Activated CD4-positive, alpha-beta T cell treated with anti-CD3 and anti-CD28 coated beads, Interleukin-2, amount 50 U/mL, for 48 hours (primary cell): ENCODE data around the gene TAF11L8.
"Not testable (repeated sequence)": the region's sequence is repeated elsewhere in the genome, so short reads cannot be mapped to it uniquely, and the experiment has no call there.

Experiments
- DNase-seq, 2 experiments: peaks; one replicate each; pipeline ENCODE4 v3.0.0-alpha.2; 2020

Gene TAF11L8

DNA sequence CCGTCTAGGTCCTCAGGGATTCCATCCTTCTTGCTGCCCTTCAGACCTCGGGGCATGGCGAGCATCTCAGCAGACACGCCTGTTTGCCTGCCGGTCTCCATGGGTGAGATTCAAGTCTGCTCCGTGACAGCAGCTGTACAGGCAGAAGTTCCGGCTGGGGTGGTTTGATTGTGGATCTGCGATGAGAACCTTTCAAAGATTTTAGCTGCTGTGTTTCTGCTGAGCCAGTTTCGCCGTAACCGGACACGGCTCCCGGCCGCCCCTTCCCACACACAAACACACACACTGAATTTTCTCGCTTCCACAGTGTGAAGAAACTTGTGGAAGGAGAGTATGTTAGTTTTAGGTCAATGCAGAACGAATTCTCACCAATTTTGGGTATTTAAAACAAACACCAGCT lies at the start of gene TAF11L8:
TAF11L8 (minus strand) TSS at position 101 of the 400 bp plus-strand sequence.
- not testable (repeated sequence) for DNase-seq

DNA sequence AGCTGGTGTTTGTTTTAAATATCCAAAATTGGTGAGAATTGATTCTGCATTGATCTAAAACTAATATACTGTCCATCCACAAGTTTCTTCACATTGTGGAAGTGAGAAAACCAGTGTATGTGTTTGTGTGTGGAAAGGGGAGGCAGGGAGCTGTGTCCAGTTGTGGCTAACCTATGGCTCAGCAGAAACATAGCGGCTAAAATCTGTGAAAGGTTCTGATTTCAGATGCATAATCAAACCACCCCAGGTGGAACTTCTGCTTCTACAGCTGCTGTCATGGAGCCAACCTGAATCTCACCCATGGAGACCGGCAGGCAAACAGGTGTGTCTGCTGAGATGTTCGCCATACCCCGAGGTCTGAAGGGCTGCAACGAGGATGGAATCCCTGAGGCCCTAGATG lies 43.4 kb upstream of the TAF11L8 start, which contains the start of gene TAF11L14:
TAF11L14 (plus strand) TSS at position 301 of the 400 bp plus-strand sequence.
- DNase-seq: no peak

DNA sequence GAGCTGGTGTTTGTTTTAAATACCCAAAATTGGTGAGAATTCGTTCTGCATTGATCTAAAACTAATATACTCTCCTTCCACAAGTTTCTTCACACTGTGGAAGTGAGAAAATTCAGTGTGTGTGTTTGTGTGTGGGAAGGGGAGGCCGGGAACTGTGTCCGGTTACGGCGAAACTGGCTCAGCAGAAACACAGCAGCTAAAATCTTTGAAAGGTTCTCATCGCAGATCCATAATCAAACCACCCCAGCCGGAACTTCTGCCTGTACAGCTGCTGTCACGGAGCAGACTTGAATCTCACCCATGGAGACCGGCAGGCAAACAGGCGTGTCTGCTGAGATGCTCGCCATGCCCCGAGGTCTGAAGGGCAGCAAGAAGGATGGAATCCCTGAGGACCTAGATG lies 41.0 kb upstream of the TAF11L8 start, which contains the start of gene TAF11L13:
TAF11L13 (plus strand) TSS at position 301 of the 400 bp plus-strand sequence.
- DNase-seq: not testable (repeated sequence)

DNA sequence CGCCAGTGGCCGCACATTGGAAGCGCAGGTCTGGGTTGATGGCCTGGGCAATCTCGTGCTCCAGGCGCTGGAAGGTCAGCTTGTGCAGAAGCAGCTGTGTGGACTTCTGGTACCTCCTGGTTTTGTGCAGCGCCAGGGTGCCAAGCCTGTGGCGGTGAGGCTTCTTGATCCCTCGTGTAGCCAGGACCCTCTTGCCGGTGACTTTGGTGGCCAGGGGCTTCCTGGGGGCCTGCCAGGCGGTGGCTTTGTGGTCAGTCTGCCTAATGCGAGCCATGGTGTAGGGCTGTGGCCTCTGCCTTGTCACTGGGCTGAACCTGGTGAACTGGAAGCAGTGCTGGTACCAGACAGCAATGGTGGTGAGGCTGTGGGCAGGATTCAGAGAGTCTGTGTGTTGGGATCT lies 34.9 kb upstream of the TAF11L8 start:
- DNase-seq: no peak

DNA sequence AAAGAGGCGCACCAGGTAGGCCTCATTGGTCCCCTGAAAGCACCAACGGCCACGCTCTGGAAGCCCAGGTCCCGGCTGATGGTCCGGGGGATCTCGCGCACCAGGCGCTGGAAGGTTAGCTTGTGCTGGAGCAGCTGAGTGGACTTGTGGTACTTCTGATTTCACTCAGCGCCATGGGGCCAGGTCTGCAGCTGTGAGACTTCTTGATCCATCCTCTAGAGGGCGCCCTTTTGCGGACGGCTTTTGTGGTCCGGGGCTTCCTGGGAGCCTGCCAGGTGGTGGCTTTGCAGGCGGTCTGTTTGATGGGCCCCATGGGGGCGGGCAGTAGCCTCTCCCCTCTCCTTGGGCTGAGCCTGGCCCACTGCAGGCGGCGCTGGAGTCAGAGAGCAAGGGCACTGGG lies 29.9 kb upstream of the TAF11L8 start:
- no peak for DNase-seq

DNA sequence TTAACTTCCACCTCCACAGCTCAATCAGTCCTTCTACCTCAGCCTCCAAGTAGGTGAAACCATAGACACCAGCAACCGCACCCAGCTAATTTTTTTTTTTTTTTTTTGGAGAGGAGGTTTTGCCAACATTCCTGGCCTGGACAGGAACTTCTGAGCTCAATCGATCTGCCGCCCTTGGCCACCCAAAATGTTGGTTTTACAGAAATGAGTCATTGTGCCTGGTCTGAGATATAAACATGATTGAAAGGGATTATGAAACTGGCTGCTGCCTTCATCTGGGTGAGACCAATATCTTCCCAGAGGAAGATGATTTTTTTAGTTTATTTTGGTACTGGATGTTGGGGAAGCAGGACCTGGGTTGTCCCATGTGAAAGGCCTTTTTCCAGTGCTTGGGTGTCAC lies 28.6 kb upstream of the TAF11L8 start:
- DNase-seq: no peak

DNA sequence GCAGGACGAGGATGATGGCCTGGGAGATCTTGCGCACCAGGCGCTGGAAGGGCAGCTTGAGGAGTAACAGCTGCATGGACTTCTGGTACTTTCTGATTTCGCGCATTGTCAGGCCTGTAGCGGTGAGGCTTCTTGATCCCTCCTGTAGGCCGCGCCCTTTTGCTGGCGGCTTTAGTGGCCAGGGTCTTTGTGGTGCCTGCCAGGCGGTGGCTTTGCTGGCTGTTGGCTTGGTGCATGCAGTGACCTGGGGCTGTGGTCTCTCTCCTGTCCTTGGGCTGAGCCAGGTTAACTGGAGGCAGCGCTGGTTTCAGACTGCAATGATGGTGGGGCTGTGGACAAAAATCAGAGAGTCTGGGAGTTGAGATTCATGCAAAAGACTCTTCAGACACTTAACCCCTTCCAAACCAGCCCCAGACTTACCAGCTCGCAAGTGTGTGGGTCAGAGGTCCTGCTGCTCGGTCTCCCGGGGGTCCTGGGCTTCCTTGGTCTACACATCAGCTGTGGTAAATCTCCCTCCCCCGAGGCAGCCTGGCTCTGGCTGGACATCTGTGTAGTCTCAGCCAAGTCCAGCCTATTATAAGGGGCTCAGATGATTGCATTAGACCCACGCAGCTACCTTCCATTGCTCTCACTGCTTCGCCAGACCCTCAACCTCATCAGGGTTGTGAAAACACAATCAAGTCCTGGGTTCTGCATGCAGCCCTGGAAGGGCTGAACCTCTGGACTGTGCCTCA lies 24.3 kb upstream of the TAF11L8 start:
- no peak for DNase-seq

DNA sequence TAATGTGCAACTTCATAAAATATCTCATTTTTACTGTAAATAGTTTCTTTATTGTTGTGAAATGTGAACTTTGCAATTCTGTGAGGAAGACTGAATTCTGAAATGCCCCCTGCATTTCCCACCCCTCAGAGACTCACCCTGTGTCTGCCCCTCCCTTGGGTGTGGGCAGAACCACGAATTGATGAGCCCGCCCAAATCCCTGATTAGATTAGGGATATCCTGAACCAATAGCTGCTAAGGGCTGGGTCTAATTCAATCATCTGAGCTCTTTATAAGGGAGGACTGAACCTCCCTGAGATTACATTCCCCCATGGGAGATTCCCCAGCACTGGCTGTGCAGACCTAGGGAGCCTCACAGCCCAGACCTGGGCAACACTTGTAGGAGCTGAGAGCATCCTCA lies 19.3 kb upstream of the TAF11L8 start, which contains the start of gene TAF11L12:
TAF11L12 (plus strand) TSS at position 301 of the 400 bp plus-strand sequence.
- not testable (repeated sequence) for DNase-seq

DNA sequence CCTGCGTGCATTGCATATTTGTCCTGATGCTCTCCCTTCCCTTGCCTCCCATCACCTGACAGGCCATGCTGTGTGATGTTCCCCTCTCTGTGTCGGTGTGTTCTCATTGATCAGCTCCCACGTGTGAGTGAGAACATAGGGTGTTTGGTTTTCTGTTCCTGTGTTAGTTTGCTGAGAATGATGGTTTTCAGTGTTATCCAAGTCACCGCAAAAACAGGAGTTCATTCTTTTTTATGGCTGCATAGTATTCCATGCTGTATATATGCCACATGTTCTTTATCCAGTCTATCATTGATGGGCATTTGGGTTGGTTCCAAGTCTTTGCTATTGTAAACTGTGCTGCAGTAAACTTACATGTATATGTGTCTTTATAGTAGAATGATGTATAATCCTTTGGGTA lies 16.7 kb upstream of the TAF11L8 start:
- DNase-seq: not testable (repeated sequence)

DNA sequence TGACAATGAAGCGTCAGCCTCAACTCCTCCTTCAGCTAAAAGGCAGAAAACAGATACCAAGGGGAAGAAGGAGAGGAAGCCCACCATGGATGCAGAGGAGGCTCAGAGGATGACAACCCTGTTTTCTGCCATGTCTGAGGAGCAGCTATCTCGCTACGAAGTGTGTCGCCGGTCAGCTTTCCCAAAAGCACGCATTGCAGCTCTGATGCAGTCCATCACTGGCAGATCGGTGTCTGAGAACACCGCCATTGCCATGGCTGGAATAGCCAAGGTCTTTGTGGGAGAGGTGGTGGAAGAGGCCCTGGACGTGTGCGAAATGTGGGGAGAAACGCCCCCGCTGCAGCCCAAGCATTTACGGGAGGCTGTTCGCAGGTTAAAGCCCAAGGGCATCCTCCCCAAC lies 14.2 kb upstream of the TAF11L8 start:
- no peak for DNase-seq

DNA sequence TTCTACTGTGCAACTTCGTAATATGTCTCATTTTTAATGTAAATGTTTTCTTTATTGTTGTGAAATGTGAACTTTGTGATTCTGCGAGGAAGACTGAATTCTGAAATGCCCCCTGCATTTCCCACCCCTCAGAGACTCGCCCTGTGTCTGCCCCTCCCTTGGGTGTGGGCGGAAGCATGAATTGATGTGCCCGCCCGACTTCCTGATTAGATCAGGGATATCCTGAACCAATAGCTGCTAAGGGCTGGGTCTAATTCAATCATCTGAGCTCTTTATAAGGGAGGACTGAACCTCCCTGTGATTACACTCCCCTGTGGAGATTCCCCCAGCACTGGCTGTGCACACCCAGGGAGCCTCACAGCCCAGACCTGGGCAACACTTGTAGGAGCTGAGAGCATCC lies 13.1 kb upstream of the TAF11L8 start, which contains the start of gene TAF11L11:
TAF11L11 (plus strand) TSS at position 304 of the 400 bp plus-strand sequence.
- not testable (repeated sequence) for DNase-seq

DNA sequence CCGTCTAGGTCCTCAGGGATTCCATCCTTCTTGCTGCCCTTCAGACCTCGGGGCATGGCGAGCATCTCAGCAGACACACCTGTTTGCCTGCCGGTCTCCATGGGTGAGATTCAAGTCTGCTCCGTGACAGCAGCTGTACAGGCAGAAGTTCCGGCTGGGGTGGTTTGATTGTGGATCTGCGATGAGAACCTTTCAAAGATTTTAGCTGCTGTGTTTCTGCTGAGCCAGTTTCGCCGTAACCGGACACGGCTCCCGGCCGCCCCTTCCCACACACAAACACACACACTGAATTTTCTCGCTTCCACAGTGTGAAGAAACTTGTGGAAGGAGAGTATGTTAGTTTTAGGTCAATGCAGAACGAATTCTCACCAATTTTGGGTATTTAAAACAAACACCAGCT lies 7.0 kb upstream of the TAF11L8 start, which contains the start of gene TAF11L10:
TAF11L10 (minus strand) TSS at position 101 of the 400 bp plus-strand sequence.
- DNase-seq: not testable (repeated sequence)

DNA sequence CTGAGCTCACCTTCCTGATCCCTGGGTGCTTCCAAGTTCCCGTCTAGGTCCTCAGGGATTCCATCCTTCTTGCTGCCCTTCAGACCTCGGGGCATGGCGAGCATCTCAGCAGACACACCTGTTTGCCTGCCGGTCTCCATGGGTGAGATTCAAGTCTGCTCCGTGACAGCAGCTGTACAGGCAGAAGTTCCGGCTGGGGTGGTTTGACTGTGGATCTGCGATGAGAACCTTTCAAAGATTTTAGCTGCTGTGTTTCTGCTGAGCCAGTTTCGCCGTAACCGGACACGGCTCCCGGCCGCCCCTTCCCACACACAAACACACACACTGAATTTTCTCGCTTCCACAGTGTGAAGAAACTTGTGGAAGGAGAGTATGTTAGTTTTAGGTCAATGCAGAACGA lies 3.5 kb upstream of the TAF11L8 start, which contains the start of gene TAF11L9:
TAF11L9 (minus strand) TSS at position 140 of the 400 bp plus-strand sequence.
- not testable (repeated sequence) for DNase-seq

DNA sequence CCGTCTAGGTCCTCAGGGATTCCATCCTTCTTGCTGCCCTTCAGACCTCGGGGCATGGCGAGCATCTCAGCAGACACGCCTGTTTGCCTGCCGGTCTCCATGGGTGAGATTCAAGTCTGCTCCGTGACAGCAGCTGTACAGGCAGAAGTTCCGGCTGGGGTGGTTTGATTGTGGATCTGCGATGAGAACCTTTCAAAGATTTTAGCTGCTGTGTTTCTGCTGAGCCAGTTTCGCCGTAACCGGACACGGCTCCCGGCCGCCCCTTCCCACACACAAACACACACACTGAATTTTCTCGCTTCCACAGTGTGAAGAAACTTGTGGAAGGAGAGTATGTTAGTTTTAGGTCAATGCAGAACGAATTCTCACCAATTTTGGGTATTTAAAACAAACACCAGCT lies 5.1 kb downstream of the TAF11L8 start, which contains the start of gene TAF11L7:
TAF11L7 (minus strand) TSS at position 101 of the 400 bp plus-strand sequence.
- DNase-seq: not testable (repeated sequence)
